NB4 (cell line): ENCODE data around the gene P2RX2.

ENCODE experiments used
- CTCF ChIP-seq: IDR thresholded peaks from one replicate; pipeline ENCODE4 v1.5.1; 2012; ENCODE audit warnings: low read depth, low read length
- MAX ChIP-seq: IDR thresholded peaks from 2 replicates; pipeline ENCODE4 v1.6.1; 2011; ENCODE audit warnings: low read depth, low read length
- MYC ChIP-seq: IDR thresholded peaks from 2 replicates; pipeline ENCODE4 v1.6.1; 2011; ENCODE audit warnings: low read depth, low read length
- POLR2A ChIP-seq: IDR thresholded peaks from 2 replicates; pipeline ENCODE4 v1.6.1; 2011; ENCODE audit warnings: mild to moderate bottlenecking; ENCODE audit not compliant: insufficient read length; ENCODE audit errors: extremely low read depth

- TF ChIP-seq POLR2A (no peak), CTCF (no peak), MYC (no peak), MAX (no peak)
Measured at GRCh38 chr12:132577191-132577920, 41.2 kb upstream of the P2RX2 start.
